DOHH2 (cell line): ENCODE data around the gene MCF2L2.

ENCODE experiments used
- H3F3A ChIP-seq: fragments of 200-600 bp; sonication (generic), shearing (Covaris generic); 2 replicates; pipeline ENCODE4 v1.6.0; 2016; ENCODE audit warnings: antibody characterized with exemption, mild to moderate bottlenecking; ENCODE audit not compliant: control insufficient read depth, insufficient read depth
- H3K27ac ChIP-seq: fragments of 200-600 bp; sonication (generic); 2 replicates; pipeline ENCODE4 v1.5.1; 2014; ENCODE audit warnings: low read depth, mild to moderate bottlenecking, low read length, moderate library complexity
- H3K27me3 ChIP-seq: fragments of 200-600 bp; sonication (generic); 2 replicates; pipeline ENCODE4 v1.6.1; 2014; ENCODE audit warnings: mild to moderate bottlenecking, low read length, mixed read lengths; ENCODE audit not compliant: control insufficient read depth
- H3K36me3 ChIP-seq: fragments of 200-600 bp; sonication (generic); 2 replicates; pipeline ENCODE4 v1.6.1; 2014; ENCODE audit warnings: mild to moderate bottlenecking, low read length, moderate library complexity, mixed read lengths; ENCODE audit not compliant: control insufficient read depth
- H3K4me1 ChIP-seq: fragments of 200-600 bp; sonication (generic); 2 replicates; pipeline ENCODE4 v1.6.1; 2014; ENCODE audit warnings: mild to moderate bottlenecking, low read length, mixed read lengths; ENCODE audit not compliant: control insufficient read depth
- H3K4me2 ChIP-seq: fragments of 200-600 bp; sonication (generic); 2 replicates; pipeline ENCODE4 v1.6.0; 2014; ENCODE audit warnings: mild to moderate bottlenecking, low read length, moderate library complexity
- H3K4me3 ChIP-seq: fragments of 200-600 bp; sonication (generic); 2 replicates; pipeline ENCODE4 v1.5.1; 2014; ENCODE audit warnings: mild to moderate bottlenecking, low read length, mixed read lengths
- H3K79me2 ChIP-seq: fragments of 200-600 bp; sonication (generic); 2 replicates; pipeline ENCODE4 v1.6.1; 2014; ENCODE audit warnings: mild to moderate bottlenecking, low read length, mixed read lengths; ENCODE audit not compliant: control insufficient read depth
- H3K9me2 ChIP-seq: fragments of 200-600 bp; sonication (generic); replicated peaks from 2 replicates; pipeline ENCODE4 v1.6.1; 2014; ENCODE audit warnings: mild to moderate bottlenecking, low read length, mixed read lengths; ENCODE audit not compliant: control insufficient read depth
- H3K9me3 ChIP-seq: fragments of 200-600 bp; sonication (generic); 2 replicates; pipeline ENCODE4 v1.6.1; 2014; ENCODE audit warnings: antibody characterized with exemption, low read length, mixed read lengths; ENCODE audit not compliant: control insufficient read depth, insufficient read depth
- H4K20me1 ChIP-seq: fragments of 200-600 bp; sonication (generic); 2 replicates; pipeline ENCODE4 v1.6.0; 2014; ENCODE audit warnings: low read depth, mild to moderate bottlenecking, antibody characterized with exemption, low read length, moderate library complexity; ENCODE audit not compliant: control insufficient read depth, insufficient read depth
- EZH2phosphoT487 ChIP-seq: fragments of 200-600 bp; sonication (generic); IDR thresholded peaks from 2 replicates; pipeline ENCODE4 v1.6.1; 2017; ENCODE audit warnings: borderline replicate concordance, mild to moderate bottlenecking, antibody characterized with exemption, low read length, moderate library complexity, mixed read lengths
- TF ChIP-seq, protein P1 (sequence below): fragments of 200-600 bp; sonication (generic); IDR thresholded peaks from one replicate; pipeline ENCODE4 v1.5.1; 2014; ENCODE audit warnings: antibody characterized with exemption, mild to moderate bottlenecking, low read depth, low read length; ENCODE audit not compliant: poor library complexity, severe bottlenecking

MCF2L2 gene

DNA sequence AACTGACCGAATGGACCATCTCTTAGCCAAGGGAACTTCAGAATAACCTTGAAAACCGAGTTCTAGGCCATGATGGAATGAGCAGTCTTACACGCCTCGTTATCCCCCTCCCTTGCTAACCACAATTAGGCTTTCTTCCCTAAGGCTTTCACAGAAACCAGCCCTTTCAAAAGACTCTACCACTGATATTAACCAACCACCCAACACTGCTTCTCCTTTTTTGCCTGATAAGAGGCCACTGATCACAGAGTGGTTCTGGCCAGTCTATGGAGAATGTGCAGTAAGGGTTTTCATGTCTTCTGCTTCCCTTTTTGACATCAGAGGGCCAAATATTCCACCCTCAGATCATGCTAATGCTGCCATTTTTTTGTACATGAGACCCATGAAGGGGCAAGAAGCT, 59.3 kb downstream of the MCF2L2 start:
- peaks cover 8% of the 10 kb centered on the region for H3K4me1 ChIP-seq
- no peak overlapping the region for H3K4me2 ChIP-seq
- TF ChIP-seq EZH2phosphoT487: no peak
- TF ChIP-seq, protein P1, sequence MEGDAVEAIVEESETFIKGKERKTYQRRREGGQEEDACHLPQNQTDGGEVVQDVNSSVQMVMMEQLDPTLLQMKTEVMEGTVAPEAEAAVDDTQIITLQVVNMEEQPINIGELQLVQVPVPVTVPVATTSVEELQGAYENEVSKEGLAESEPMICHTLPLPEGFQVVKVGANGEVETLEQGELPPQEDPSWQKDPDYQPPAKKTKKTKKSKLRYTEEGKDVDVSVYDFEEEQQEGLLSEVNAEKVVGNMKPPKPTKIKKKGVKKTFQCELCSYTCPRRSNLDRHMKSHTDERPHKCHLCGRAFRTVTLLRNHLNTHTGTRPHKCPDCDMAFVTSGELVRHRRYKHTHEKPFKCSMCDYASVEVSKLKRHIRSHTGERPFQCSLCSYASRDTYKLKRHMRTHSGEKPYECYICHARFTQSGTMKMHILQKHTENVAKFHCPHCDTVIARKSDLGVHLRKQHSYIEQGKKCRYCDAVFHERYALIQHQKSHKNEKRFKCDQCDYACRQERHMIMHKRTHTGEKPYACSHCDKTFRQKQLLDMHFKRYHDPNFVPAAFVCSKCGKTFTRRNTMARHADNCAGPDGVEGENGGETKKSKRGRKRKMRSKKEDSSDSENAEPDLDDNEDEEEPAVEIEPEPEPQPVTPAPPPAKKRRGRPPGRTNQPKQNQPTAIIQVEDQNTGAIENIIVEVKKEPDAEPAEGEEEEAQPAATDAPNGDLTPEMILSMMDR: no peak

DNA sequence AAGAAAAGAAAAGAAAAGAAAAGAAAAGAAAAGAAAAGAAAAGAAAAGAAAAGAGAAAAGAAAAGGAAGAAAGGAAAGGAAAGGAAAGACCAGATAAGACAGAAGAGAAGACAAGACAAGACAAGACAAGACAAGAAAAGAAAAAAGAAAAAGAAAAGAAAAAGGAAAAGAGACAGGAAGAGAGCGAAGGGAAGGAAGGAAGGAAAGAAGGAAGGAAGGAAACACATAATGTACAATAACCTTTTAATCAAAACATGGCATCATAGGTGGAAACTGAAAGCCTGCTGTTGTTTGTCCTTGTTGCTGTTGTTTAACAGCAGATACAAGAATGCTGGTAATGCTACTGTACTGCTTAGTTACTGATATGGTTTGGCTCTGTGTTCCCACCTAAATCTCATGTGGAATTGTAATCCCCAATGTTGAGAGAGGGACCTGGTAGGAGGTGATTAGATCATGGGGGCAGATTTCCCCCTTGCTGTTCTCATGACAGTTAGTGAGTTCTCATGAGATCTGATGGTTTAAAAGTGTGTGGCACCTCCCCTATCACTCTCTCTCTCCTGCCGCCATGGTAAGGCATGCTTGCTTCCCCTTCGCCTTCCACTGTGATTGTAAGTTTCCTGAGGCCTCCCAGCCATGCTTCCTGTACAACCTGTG, 67.3 kb downstream of the MCF2L2 start:
- Histone ChIP-seq H4K20me1 (no peaks in the 10 kb centered on the region), H3K9me2 (no peaks in the 10 kb centered on the region), H3F3A (no peaks in the 10 kb centered on the region), H3K4me1 (0 out of 2 replicates have a peak, but pooled peaks cover under 1% of the 10 kb centered on the region), H3K9me3 (no peaks in the 10 kb centered on the region), H3K79me2 (no peaks in the 10 kb centered on the region), H3K27ac (no peak overlapping the region), H3K36me3 (no peaks in the 10 kb centered on the region), H3K4me2 (no peak overlapping the region), H3K4me3 (no peak overlapping the region), H3K27me3 (peaks cover 16% of the 10 kb centered on the region)
- TF ChIP-seq, protein P1: no peak
- no peak for TF ChIP-seq EZH2phosphoT487

More for the DNA sequence above, 59.3 kb downstream of the MCF2L2 start:
- Histone ChIP-seq H3K36me3 (no peaks in the 10 kb centered on the region), H3K79me2 (no peaks in the 10 kb centered on the region), H3K27me3 (peaks cover 13% of the 10 kb centered on the region), H3K9me3 (no peaks in the 10 kb centered on the region), H4K20me1 (peaks cover 2% of the 10 kb centered on the region; the same call in 1 of the 2 replicates), H3K27ac (no peak overlapping the region), H3K4me3 (no peak overlapping the region), H3K9me2 (no peaks in the 10 kb centered on the region), H3F3A (no peaks in the 10 kb centered on the region)

DNA sequence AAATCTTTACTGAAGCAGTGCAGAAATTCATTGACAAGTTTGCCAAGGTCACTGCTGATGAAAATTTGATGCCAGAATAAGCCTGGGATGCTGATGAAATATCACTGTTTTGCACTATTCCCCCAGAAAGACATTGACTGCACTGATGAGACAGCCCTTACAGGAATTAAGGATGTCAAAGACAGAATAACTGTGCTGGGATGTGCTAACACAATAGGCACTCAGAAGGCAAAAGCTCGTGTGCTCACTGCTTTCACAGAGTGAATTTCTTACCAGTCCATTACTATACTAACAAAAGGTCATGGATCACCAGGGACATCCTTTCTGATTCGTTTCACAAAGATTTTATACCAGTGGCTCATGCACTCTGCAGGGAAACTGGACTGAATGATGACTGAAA, 69.4 kb downstream of the MCF2L2 start:
- no peak for TF ChIP-seq EZH2phosphoT487
- TF ChIP-seq, protein P1: no peak
- Histone ChIP-seq H3K4me2 (no peak overlapping the region), H3K9me2 (no peaks in the 10 kb centered on the region), H3K79me2 (no peaks in the 10 kb centered on the region), H3K36me3 (no peaks in the 10 kb centered on the region), H3K27ac (no peak overlapping the region), H4K20me1 (no peaks in the 10 kb centered on the region), H3K27me3 (peaks cover 16% of the 10 kb centered on the region), H3F3A (no peaks in the 10 kb centered on the region), H3K4me1 (no peaks in the 10 kb centered on the region), H3K9me3 (no peaks in the 10 kb centered on the region), H3K4me3 (no peak overlapping the region)
